Measurements from ENCODE around the gene MFAP2. TPM values are rescaled to one million over a fixed set of nuclear protein-coding genes. Genes with fewer than 3 reads are reported as not detected.
"Not testable (repeated sequence)": the region's sequence is repeated elsewhere in the genome, so short reads cannot be mapped to it uniquely, and the experiment has no call there.

The MFAP2 gene
- total RNA-seq, 1 experiment from 2014 or later: 150 TPM

DNA sequence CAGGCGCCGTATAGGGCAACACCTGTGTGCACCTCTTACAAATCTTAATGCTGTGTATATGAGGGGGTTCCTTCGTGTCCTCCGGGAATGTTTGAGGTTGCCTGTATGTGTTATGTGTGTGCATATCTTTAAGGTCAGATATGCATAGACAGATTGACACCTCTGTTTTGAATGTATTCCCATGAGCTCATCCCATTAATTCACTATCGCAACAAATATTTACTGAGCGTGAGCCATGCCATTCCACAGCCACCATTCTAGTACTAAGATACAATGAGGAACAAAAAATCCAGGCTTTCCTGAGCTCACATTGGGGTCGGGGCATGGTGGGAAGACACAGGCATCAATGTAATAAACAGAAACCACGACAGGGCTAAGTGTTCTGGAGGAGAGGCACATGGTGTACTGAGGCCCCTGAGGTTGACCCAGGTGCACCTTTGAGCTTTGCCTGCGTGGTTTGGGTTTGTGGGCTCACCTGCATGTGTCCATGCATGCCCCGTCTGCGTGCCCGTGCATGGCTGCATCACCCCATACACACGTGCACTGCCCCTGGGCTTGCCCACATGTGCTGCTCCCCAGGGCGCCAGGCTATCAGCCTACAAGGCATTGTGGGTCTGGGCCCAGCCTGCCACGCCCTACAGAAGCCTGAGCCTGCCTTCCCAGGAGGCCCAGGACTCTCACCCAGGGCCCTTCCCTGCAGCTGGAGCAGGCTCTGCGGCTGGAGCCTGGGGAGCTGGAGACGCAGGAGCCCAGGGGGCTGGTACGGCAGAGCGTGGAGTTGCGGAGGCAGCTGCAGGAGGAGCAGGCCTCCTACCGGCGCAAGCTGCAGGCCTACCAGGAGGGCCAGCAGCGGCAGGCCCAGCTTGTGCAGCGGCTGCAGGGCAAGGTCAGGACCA lies 51.0 kb downstream of the MFAP2 start:
- DNase-seq (ENCODE audit: low read depth): not testable (repeated sequence)

- DNase-seq (ENCODE audit: low read depth): no peak
Observed at GRCh38 chr1:16927711-16928485, 52.5 kb downstream of the MFAP2 start.

- DNase-seq (ENCODE audit: low read depth): no peak
Observed at GRCh38 chr1:16927256-16927655, 53.2 kb downstream of the MFAP2 start.

- DNase-seq (ENCODE audit: low read depth): peak; percentile 63
Observed at GRCh38 chr1:16926491-16927073, 53.8 kb downstream of the MFAP2 start.

DNA sequence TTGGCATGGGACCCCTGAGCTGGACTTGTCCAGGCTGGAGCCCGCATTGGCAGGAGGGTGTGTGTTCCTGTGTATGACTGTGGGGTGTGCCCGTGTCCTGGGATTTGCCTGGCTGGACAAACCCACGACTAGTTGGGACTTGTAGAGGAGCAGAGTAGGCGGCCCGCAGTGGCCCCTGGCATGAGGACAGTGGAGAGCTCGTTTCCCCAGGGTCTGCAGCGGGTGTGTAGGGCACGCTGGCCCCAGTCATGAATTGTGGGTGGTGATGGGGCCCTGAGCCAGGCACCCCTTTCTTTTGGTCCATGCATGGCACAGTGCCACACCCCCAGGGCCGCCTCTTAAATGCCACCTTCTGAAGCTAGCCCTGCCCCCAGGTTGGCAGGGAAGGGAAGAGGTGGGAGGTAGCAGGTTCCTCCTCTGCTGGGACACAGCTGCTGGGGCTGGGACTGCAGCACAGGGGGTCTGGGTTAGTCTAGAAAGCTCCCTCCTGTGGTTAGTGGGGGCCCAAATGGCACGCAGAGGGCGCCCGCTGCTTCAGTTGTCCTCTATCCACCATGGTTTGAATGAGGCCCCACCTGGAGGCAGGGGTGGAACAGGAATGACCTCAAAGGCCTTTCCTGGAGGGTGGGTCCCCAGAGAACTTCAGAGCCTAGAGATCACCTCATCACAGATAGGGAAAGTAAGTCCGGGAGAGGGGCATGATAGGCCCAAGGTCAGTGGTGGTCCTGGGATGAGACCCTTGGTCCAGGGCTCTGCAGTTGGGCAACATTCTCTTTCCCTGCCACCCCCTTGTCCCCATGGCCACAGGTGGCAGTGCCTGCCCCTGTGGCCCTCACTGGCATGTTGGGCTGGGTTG lies 54.6 kb downstream of the MFAP2 start:
- DNase-seq (ENCODE audit: low read depth): no peak

DNA sequence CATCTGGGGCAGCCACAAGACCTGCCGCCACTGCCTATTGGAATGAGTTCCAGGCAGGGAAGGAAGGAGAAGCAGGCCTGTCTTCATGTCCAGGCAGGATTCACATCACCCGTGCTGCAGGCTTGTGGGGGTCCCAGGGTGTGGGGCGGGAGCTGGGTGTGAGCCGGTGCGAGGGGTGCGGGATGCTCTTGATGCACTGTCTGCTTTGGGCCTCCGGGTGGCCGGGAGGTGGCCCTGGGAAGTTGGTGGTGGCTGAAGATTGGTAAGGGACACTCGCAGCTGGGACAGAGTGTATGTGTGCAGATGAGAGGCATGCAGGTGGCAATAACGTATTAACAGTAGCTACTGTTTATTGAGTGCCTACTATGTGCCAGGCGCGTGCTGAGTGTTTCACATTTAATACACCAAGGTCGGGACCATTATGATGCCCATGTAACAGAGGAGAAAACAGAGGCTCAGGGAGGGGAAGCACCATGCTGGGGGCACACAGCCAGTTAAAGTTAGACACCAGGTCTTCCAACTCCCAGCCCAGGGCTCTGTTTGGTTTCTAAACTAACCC lies 55.4 kb downstream of the MFAP2 start:
- no peak for DNase-seq (ENCODE audit: low read depth)

Other genes with a start within 250 kb of the MFAP2 start
- 306 and 832 TPM in 2 replicates for gene RNU1-4, start 240.1 kb downstream of the MFAP2 start, total RNA-seq (2014; rRNA removed; shearing (Covaris generic))
- gene RNU1-2, start 84.6 kb downstream of the MFAP2 start, total RNA-seq (2014; rRNA removed; shearing (Covaris generic)): 306 and 832 TPM in 2 replicates
- gene CROCC, start 58.7 kb downstream of the MFAP2 start, total RNA-seq (2014; rRNA removed; shearing (Covaris generic)): 30.6 and 31.3 TPM in 2 replicates
- 47.2 and 70.7 TPM in 2 replicates for gene ATP13A2, start 31.3 kb upstream of the MFAP2 start, total RNA-seq (2014; rRNA removed; shearing (Covaris generic))
- gene SDHB, start 73.4 kb upstream of the MFAP2 start, total RNA-seq (2014; rRNA removed; shearing (Covaris generic)): 313 and 339 TPM in 2 replicates
- gene PADI2, start 138.8 kb upstream of the MFAP2 start, total RNA-seq (2014; rRNA removed; shearing (Covaris generic)): 0.34 and 0.89 TPM in 2 replicates
- gene PADI1, start 224.5 kb upstream of the MFAP2 start, total RNA-seq (2014; rRNA removed; shearing (Covaris generic)): 2.5 TPM in 1 of 2 replicates, not detected in the other

Data from Daoy (cell line).